Measurements from ENCODE around the gene HOXD11.

The HOXD11 gene

DNA sequence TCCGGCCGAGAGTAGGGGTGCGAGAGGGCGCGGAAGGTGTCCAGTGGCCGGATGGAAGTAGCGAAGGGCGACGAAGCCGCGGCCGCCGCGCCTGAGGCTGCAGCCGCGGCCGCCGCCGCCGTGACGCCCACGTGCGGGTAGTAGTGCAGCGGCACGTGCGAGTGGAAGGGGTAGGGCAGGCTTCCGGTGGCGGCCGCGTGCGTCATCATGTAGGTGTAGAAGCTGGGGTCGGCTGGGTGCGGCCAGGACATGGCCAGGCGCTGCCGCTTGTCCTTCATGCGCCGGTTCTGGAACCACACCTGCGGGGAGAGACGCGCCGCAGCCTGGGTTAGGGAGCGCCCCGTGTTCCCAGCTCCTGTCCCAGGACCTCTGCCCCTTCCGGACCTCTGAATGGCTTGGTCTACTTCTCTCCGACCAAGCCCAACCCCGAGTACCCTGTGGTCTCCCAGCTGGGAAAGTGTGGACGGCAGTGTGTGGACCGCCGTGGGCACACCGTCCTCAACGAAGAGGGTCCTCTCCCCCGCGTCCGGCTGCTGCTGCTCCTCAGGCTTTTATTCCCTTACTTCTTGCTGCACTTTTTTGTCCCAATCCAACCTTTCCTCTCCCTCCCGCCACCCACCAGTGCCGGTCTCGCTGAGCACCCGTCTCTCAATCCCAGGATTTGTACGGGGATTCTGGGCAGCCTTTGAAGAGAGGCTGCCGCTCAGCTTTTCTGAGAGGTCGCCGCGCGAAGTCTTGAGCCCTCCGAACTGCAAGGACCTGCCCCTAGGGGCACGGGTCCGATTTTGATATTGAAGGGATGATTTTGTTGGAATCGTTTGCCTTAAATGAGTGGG, 26.3 kb upstream of the HOXD11 start:
- no peak for DNase-seq (ENCODE audit: low read depth, low spot score)
- no peak overlapping the region for H3K4me3 ChIP-seq (ENCODE audit: low read length)

DNA sequence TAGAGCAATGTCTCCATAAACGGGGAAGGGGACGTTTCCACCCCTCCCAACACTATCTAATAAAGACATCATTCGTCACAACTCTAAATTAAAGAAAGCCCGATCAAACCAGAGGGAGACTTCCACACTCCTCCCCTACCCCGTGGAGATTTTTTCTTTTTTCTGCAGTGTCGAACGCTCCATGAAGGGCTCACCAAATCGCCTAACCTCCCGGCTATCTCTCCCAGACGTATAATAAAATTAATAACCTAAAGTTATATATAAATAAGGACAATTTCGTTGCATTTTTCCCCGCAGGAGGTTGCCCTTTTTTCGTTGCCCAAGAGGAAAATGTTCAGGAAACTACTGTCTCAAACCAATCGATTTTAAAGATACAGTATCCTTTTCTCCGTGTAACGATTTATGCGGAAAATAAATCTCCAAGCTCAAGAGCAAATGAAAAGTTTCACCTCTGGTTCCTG, 25.7 kb upstream of the HOXD11 start:
- H3K4me3 ChIP-seq (ENCODE audit: low read length) = no peak overlapping the region
- no peak for DNase-seq (ENCODE audit: low read depth, low spot score)

DNA sequence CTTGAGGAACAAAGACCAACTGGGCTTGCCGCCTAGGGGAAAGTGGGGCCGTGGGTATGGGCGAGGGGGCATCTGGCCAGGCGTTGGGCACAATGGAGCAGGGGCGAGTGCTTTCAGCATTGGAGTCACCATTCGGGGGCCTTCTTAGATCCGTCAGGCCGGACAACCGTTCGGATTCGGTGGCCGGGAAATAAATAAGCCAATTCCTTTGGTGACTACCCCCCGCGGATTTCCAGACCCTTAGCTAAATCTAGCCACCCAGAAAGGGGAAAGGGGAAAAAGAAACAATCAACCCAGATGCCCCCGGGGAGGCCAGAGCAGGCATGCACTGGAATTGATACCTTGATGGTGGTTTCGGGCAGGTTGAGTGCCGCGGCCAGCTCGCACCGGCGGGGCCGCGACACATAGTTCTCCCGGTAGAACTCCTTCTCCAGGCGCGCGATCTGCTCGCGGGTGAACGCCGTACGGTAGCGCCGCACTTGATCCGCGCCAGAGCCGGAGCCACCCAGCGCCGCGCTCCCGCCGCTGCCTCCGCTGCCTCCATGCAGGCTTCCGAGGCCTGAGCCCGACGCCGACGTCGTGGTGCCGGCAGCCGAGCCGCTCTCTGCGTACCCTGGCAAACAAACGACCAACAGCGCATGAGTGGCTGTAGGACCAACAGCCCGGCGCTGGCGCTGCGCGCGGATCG, 25.1 kb upstream of the HOXD11 start:
- H3K4me3 ChIP-seq (ENCODE audit: low read length) = no peak overlapping the region
- no peak for DNase-seq (ENCODE audit: low read depth, low spot score)

DNA sequence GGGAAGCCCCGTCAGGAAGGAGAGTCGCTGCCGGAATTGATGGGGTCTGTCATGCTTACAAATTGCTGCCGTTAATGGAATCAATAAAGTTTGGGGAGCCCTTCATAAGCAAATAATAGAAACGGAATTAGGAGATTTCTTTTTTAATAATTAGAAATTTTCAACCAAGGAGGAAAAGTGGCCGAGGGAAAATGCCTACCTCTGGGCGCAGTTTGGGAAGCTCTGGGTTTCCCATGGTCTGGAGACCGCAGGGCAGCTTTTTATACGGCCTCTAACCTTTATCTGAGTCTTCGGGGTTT, 24.6 kb upstream of the HOXD11 start:
- no peak overlapping the region for H3K4me3 ChIP-seq (ENCODE audit: low read length)
- DNase-seq (ENCODE audit: low read depth, low spot score) = no peak

DNA sequence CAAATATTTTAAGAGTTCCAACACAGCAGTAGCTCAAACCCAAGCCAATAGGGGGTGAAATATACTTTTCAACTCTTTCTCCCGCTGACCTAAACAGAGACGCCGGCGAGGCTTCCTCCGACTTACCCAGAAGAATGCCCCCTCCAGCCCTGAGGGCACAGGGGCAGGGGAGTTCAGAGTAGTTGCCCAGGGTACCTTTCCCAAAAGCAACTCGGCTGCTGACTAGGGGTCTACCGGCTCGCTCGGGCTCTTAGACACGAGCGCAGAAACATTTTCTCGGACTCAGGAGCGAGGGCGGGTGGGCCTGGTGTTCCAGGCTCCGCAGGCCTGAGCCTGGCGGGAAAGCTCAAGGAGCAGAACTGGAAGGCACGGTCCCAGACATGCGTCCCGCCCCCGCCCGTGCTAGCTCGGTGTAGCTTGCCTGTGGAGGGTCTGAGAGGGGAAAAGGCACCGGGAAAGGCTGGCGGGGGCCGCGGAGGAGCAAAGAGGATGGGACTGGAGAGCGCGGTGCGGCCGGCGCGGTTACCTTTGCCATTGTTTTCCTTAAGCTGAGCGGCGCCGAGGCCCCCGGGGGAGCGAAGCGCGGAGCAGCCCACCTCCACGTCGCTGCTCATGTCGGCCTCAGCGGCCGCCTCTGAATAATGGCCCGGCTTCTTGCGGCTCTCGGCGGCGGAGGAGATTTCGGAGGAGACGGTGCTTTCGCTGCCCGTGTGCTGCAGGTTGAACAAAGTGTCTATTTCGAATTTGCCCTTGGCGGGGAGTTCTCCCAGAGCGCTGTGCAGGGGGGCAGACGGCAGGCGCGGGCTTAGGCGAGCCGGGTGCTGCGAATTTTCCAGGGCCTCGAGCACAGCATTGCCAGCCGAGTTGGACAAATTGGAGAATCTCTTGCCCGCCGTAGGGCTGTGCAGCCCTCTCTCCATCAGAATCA, 24.0 kb upstream of the HOXD11 start:
- no peak overlapping the region for H3K4me3 ChIP-seq (ENCODE audit: low read length)

DNA sequence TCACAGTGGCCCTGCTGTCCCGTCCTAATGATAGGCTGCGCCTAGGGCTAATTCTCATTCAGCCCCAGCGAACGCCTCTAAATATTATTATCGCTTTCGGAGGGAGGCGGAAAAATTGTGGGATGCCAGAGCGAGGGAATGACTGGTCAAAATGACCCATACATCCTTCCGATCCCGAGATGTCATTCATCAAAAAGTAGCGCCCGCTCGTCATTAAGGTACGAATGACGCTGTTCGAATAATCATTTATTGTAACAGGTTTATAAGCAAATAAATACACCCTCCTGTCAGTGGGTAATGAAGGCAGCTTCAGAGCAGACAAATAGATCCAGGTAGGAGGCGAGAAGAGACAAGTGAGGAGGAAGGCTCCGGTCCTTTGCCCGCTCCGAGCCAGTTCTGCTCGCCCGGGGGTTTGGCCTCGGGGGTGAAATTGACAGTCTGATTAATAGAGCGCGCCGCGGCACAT, 23.3 kb upstream of the HOXD11 start, which contains the start of gene EVX2:
Gene EVX2, minus strand, starts transcription at position 167 of the 466 bp plus-strand sequence. CDS start 186 bp downstream, outside the sequence.
- no peak for DNase-seq (ENCODE audit: low read depth, low spot score)
- H3K4me3 ChIP-seq (ENCODE audit: low read length) = no peak within 1 kb of the TSS

More for the DNA sequence above, 24.0 kb upstream of the HOXD11 start:
- no peak for DNase-seq (ENCODE audit: low read depth, low spot score)

DNA sequence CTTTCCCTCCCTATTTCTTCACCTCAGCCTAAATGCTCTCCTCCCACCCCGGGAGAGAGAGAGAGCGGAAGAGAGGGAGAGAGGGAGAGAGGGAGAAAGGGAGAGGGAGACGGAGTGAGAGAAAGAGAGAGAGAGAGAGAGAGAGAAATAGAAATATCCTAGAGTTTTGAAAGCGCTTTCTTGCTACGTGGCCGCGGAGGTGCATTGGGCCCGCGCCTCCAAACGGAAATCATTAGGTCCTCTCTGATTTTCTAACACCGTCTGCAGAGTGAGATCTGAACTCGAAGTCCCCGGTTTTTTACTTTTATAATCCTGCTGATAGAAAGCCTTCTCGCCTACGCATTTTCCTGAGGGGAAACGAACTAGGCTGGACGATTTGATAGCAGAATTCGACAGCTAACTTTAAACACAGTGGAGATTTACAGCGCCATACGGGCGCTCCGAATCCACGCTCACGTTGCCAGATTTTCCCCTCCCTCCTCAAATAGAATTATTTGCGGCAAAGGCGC, 22.4 kb upstream of the HOXD11 start:
- no peak overlapping the region for H3K4me3 ChIP-seq (ENCODE audit: low read length)
- DNase-seq (ENCODE audit: low read depth, low spot score) = no peak

DNA sequence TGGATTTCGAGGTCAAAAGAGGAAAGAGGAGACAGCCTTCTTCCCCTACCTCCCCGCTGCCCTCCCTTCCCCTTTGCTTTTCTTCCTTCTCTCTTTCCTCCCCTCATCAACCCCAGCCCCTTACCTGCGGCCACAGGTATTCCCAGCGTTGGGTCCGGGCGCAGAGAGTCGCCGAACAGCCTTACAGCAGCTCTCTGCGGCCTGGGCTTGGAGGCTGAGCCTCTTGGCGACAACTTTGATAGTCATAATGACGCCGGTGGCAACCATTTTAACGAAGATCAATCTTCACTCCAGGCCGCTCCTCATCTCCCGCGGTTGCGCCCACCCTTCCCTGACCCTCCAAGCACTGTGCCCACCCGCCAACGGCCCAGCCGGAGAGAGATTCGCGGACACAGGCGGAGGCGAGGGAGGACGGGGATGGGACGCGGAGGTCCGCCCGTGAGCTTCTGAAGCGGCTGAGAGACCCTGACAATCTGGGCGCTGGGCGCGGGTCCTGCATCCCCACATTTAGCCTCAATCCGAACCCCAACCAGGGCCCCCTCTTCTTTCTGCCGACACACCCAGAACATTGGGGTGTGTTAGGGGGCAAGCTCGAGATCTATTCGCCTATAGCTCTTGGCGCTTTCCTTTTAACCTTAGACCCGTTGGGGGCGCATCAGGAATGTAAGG, 21.8 kb upstream of the HOXD11 start:
- no peak overlapping the region for H3K4me3 ChIP-seq (ENCODE audit: low read length)
- no peak for DNase-seq (ENCODE audit: low read depth, low spot score)

DNA sequence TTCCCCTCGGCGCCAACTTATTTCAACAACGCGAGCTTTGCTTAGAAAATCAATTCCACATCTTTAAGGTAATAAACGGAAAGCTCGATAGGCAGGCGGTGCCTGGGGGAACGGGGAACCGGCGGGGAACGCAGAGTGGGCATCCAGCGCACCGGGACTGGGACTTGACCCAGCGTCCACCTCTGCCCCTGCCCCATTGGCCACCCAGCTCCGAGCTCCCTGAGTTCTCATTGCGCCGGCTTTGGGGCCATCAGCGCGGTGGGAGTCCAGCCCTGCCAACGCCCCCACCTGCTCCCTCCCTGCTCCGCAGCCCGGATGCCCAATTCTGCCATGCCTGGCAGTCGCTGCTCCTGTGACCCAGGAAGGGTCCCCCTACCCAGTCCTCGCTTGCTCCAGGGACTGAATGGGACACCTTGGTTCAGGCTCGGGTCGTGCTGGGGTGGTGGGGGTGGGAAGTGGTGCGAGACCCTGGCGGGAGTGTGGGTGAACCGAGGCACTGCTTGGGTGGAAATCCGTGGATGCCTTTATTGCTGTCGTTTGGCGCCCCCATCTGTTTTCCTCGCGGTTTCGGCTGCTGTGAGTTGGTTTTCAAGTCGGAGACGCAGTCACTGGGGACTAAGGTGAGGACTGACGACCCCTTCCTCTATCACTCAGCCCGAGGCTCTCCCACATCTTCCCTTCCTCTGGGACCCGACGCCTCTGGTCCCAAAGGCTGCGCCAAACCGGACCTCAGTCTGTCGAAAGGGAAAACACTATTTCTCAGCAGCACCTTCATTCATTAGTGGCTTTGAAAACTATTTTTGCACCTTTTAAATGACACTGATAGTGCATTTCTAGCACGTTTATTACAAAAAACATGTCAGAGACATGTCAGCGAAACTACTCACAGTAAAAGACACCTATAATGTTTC, 21.0 kb upstream of the HOXD11 start:
- H3K4me3 ChIP-seq (ENCODE audit: low read length) = no peak overlapping the region
- DNase-seq (ENCODE audit: low read depth, low spot score) = no peak

DNA sequence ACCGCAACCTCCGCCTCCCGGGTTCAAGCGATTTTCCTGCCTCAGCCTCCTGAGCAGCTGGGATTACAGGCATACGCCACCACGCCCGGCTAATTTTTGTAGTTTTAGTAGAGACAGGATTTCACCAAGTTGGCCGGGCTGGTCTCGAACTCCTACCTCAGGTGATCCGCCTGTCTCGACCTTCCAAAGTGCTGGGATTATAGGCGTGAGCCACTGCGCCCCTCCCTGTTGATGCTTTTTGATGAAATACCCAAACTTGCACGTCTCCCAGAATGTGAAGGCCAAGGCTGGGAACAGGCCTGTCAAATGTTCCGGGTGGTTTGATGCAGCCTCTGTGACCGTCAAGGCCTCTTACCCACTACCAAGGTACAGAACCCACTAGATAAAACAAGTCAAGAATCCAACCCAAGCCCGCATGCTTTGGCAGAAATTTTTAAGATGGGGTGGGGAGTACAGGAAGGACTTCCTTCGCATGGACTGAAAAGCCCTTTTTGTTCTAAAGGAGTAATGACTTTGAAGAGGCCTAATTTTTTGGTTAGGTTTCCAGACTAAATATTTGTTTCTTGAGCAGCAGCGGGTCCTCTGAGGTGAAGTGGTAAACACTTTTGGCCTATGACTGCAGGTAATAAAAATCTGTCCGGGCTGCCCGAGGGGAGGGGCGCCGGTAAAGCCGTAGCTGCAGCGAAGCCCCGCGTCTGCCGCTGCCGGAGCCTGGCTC, 19.6 kb upstream of the HOXD11 start:
- DNase-seq (ENCODE audit: low read depth, low spot score) = no peak
- H3K4me3 ChIP-seq (ENCODE audit: low read length) = no peak overlapping the region

DNA sequence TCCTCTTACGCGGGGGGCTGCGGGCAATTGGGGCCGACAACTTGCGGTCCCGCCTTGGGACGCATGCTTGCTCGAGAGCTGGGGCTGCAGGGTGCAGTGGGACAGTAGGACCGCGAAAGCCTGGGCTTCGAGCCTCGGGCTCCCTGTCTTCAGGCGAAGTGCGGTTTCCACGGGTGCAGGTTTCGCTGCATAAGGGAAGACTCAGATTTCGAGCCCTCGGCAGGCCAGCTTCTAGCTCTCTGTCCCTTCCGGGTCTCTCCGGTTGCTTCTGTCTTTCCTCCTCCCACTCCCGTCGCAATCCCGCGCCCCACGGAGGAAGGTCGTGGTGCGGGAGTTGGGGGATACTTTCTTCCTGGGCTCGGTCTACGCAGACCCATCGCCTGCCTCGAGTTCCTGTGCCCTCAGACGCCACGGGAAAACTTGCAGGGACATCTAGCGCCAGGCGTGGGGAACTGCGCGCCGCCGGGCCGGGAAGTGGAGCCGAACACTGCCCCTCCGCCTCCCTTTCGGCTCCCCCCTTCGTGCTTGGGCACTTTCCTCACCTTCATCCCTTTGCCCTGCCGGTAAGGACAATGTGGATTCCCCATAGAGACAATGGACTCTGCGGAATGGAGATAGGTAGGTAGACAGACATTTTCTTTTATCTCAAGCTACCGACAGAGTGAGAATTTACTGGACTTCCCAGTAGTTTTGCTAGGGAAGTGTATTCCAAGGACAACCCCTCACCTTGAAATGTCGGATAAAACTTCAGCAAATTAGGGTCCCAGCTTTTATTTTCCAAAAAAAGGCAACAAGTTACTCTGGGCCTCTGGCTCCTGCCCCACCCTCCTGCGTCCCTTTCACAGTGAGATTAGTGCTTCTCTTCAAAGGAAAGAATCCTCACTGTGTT, 18.8 kb upstream of the HOXD11 start:
- DNase-seq (ENCODE audit: low read depth, low spot score) = no peak
- peak overlapping the region; percentile 27 for H3K4me3 ChIP-seq (ENCODE audit: low read length)

DNA sequence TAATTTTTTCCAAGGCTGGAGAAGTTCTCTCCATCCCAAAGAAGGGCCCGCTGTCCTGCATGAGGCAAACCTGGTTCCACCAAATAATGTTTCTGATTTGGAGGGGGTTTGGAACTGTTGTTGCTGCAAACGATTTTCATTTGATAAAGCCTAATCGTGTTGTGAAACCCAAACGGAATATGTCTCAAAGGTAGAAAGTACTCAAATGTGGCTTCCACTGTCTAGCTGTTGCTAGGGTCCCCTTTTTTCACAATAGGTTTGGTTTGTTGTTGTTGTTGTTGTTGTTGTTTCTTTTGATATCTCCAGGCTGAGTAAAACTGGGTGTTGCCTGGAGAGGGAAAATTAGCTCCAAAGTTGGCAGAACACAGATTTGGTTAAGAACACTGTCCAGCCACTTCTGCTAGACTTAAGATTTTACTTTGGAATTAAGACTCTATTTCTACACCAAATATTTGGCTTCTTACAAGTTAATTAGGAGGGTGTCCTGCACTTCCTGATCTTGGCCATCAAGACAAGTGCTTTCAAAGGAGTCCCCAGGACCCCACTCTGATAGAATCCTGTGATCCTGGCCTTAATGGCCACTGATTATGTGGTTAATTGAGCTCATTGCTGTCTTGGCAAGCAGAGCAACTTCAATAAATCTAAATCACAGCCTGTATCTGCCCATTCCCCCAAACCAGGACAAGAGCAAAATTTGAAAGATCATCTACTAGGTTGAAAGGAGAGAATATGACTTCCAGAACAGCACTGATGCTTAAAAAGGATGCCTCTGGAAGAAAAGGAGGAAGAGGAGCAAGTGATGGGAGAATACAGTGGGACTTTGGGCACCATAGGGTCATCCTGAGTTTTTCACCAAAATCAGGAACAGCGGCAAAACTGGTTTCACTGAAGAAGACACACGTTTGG, 17.9 kb upstream of the HOXD11 start:
- H3K4me3 ChIP-seq (ENCODE audit: low read length) = no peak overlapping the region
- no peak for DNase-seq (ENCODE audit: low read depth, low spot score)

DNA sequence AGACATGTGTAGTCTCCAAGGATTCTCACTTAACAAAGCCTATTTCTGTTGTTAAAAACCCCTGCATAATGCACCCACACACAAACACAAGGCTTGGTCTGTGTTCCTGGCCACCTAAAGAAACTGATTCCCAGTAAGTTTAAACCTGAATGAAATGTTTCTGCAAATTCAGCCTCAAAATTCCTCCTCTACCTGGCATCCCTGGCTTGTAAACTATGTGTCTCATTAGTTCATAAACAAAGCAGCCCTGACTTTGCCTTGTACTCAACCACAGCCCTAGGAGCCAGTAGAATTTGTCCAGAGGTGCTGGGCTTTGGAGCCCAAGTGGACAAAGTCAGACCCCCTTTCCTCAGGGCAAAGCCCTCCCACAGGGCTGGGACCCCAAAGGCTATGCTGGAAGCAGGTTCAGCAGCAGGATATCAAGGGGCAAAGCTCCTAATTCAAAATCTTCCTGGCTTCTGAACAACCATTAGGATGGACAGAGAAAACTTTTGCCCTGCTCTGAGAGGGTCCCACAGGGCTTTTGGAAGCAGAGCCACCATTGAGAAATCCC, 17.2 kb upstream of the HOXD11 start:
- H3K4me3 ChIP-seq (ENCODE audit: low read length) = no peak overlapping the region
- DNase-seq (ENCODE audit: low read depth, low spot score) = no peak

DNA sequence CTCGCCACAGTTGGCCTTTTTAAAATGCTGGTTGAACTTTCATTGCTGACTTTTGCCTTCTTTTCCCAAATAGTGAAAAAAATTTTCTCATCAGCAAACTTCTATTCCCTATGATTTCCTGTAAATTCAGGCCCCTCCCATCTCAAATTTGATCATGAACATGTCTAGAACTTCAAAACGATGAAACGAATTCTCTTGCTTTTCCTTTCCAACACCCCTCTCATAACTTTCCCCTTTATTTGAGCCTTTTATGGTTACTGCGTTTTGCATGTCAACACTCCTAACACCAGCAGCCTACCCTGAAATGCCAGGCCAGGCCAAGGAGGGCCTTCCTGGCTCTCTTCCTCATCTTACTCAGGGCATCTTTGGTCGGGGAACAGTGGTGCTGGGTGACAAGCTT, 16.2 kb upstream of the HOXD11 start:
- H3K4me3 ChIP-seq (ENCODE audit: low read length) = no peak overlapping the region
- DNase-seq (ENCODE audit: low read depth, low spot score) = no peak
